Skeletal muscle cell (primary cell): ENCODE results near the gene DPF3.
A peak's percentile ranks its signal among the peaks of the same experiment; 100 is the strongest.

Experiments
- DNase-seq: peaks from one replicate; pipeline ENCODE4 v3.0.0-alpha.2; 2010; ENCODE audit warnings: low read depth
- H3K4me3 ChIP-seq: 2 replicates; pipeline ENCODE4 v1.5.1; 2011; ENCODE audit warnings: low read depth, mild to moderate bottlenecking, control low read depth, low read length, moderate library complexity

Gene DPF3

GRCh38 chr14:72640911-72641485 is 252.9 kb downstream of the DPF3 start:
- no peak overlapping the region for H3K4me3 ChIP-seq
- no peak for DNase-seq

GRCh38 chr14:72638021-72638420 is 255.9 kb downstream of the DPF3 start:
- peak; percentile 72 for DNase-seq

GRCh38 chr14:72636871-72637270 is 257.0 kb downstream of the DPF3 start:
- H3K4me3 ChIP-seq = no peak overlapping the region
- no peak for DNase-seq

More at GRCh38 chr14:72638021-72638420, 255.9 kb downstream of the DPF3 start:
- H3K4me3 ChIP-seq = no peak overlapping the region

- H3K4me3 ChIP-seq = no peak overlapping the region
- DNase-seq = no peak
Measured at GRCh38 chr14:72636094-72636493, 257.8 kb downstream of the DPF3 start.

- no peak for DNase-seq
Measured at GRCh38 chr14:72634691-72635616, 258.9 kb downstream of the DPF3 start.

GRCh38 chr14:72633551-72633950 is 260.4 kb downstream of the DPF3 start:
- no peak overlapping the region for H3K4me3 ChIP-seq
- DNase-seq = no peak

More at GRCh38 chr14:72634691-72635616, 258.9 kb downstream of the DPF3 start:
- no peak overlapping the region for H3K4me3 ChIP-seq

GRCh38 chr14:72632727-72633126 is 261.2 kb downstream of the DPF3 start:
- DNase-seq = no peak
- no peak overlapping the region for H3K4me3 ChIP-seq

- no peak for DNase-seq
- no peak overlapping the region for H3K4me3 ChIP-seq
Measured at GRCh38 chr14:72631401-72631800, 262.5 kb downstream of the DPF3 start.

GRCh38 chr14:72630374-72630773 is 263.5 kb downstream of the DPF3 start:
- no peak overlapping the region for H3K4me3 ChIP-seq
- no peak for DNase-seq

- no peak overlapping the region for H3K4me3 ChIP-seq
- DNase-seq = no peak
Measured at GRCh38 chr14:72629534-72629933, 264.4 kb downstream of the DPF3 start.

GRCh38 chr14:72625689-72626088 is 268.2 kb downstream of the DPF3 start:
- DNase-seq = no peak
- H3K4me3 ChIP-seq = no peak overlapping the region

GRCh38 chr14:72621387-72622065 is 272.4 kb downstream of the DPF3 start:
- no peak for DNase-seq
- no peak overlapping the region for H3K4me3 ChIP-seq

GRCh38 chr14:72619881-72620280 is 274.0 kb downstream of the DPF3 start:
- H3K4me3 ChIP-seq = no peak overlapping the region
- no peak for DNase-seq

- no peak for DNase-seq
Measured at GRCh38 chr14:72619111-72619571, 274.8 kb downstream of the DPF3 start.

GRCh38 chr14:72618424-72618823 is 275.5 kb downstream of the DPF3 start:
- DNase-seq = no peak
- no peak overlapping the region for H3K4me3 ChIP-seq

More at GRCh38 chr14:72619111-72619571, 274.8 kb downstream of the DPF3 start:
- no peak overlapping the region for H3K4me3 ChIP-seq

GRCh38 chr14:72617391-72618031 is 276.4 kb downstream of the DPF3 start:
- DNase-seq = no peak
- H3K4me3 ChIP-seq = no peak overlapping the region

- DNase-seq = no peak
Measured at GRCh38 chr14:72616811-72617210, 277.1 kb downstream of the DPF3 start.

GRCh38 chr14:72616294-72616693 is 277.6 kb downstream of the DPF3 start:
- peak; percentile 56 for DNase-seq

More at GRCh38 chr14:72616811-72617210, 277.1 kb downstream of the DPF3 start:
- H3K4me3 ChIP-seq = no peak overlapping the region

GRCh38 chr14:72615451-72616121 is 278.3 kb downstream of the DPF3 start:
- H3K4me3 ChIP-seq = no peak overlapping the region
- peak; percentile 41 for DNase-seq

More at GRCh38 chr14:72616294-72616693, 277.6 kb downstream of the DPF3 start:
- no peak overlapping the region for H3K4me3 ChIP-seq
